HUDEP-2 (cell line): ENCODE measurements around the gene ANO6.
"Not testable (repeated sequence)": the region's sequence is repeated elsewhere in the genome, so short reads cannot be mapped to it uniquely, and the experiment has no call there.

Experiments
- DNase-seq, 76 experiments: peaks; one replicate each; lab custom pipeline; 2025; ENCODE audit not compliant: unreplicated experiment in 76 of 76; lab: John Stamatoyannopoulos, UW

Gene ANO6

GRCh38 chr12:45234139-45234865 lies 18.4 kb downstream of the ANO6 start:
- DNase-seq: no peak

GRCh38 chr12:45235087-45236025 lies 19.5 kb downstream of the ANO6 start:
- DNase-seq: no peak

DNA sequence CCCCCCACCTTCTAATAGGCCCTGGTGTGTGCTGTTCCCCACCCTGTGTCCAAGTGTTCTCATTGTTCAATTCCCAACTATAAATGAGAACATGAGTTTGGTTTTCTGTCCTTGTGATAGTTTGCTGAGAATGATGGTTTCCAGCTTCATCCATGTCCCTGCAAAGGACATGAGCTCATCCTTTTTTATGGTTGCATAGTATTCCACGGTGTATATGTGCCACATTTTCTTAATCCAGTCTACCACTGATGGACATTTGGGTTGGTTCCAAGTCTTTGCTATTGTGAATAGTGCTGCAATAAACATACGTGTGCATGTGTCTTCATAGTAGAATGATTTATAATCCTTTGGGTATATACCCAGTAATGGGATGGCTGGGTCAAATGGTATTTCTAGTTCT lies 20.5 kb downstream of the ANO6 start:
- not testable (repeated sequence) for DNase-seq

- no peak for DNase-seq
Observed at GRCh38 chr12:45242180-45242579, 26.3 kb downstream of the ANO6 start.

- no peak for DNase-seq
Observed at GRCh38 chr12:45243963-45244362, 28.1 kb downstream of the ANO6 start.

GRCh38 chr12:45244561-45245343 lies 28.9 kb downstream of the ANO6 start:
- no peak for DNase-seq

DNA sequence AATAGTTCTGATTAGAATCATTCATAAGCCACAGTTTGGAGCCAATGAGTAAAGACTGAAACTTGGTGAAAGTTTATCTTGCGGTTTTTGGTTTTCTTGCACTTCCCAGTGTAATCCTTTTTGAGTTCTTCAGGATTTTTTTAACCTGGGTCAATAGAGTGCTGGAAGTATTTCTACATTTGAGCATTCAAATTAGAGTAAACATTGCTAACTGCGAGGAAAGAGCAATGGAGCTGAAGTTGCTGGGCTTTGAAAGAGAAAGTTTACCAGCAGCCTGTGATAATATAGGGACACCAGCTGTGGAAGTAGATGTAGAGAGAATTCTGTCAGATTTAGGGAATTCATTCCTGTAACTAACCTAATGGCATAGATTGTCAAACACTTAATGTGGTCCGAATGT lies 30.3 kb downstream of the ANO6 start:
- DNase-seq: no peak

- no peak for DNase-seq
Observed at GRCh38 chr12:45247589-45247988, 31.7 kb downstream of the ANO6 start.

GRCh38 chr12:45248095-45248494 lies 32.2 kb downstream of the ANO6 start:
- DNase-seq: no peak

DNA sequence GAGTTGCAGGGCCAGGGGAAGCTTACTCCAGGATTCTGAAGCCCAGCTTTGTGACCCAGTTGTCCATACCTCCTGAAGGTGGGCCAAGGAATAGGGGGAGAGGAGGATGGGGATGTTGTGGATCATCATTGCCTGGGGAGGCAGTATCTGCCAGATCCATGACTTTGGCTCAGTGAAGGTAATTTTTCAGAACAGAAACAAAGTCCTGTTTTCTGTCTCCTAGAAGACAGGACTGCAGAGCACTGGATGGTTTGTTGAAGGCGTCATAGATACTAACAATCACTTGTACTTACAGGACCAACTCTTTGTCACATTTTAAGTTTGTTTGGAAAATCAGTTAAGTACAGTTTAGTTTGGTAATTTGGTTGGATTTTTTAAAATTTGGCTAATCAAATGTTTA lies 38.4 kb downstream of the ANO6 start:
- DNase-seq: no peak

DNA sequence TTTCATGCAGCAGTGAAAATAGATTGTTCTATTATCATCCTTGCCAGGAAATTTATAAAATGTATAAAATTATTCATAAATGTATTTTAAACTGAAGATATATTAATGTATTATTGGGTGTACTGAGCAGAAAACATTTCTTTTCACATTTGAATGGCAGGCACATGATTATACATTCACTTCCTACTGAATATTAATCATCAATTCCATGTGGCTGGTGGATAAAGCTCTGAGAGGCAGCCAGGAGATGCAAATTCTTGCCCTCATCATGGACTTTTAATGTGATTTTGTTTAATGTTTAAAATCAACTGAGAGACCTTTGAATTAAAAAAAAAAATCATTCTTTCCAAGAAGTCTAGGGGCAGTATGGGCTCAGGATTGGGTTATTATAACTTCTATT lies 40.8 kb downstream of the ANO6 start:
- no peak for DNase-seq

DNA sequence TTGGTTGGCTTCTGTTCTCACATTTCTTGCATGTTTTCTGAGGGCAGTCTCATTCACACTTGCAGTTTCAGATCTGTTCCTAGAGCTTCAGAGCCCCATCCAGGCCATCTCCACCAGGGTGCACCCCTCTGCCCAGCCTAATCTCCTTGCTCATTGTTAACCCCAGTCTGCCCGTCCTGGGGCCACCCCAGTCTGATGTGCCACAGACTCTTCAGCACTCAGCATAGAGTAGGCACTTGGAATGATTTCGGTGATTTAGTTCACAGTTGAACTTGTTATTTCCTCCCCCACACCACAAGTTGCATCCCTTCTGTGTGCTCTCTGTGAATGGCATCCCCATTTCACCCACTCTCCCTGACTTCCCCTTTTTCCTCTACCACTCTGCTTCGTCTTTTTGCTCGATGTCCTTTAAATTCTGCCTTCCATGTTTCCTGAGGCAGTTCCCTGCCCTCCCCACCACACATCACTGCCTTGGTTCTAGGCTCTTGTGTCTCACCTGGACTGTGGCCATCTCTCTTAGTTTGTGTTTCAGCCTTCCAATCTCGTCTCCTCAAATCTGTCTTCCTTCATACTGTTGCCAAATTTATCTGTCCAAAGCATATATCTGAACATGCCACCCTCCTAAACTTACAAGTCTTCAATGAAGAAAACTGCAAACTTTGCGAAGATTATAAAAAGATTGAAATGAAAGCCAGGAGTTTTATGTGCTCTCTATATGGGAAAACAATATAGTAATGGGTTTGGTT lies 41.5 kb downstream of the ANO6 start:
- peak in 1 of 76 experiments; percentile 3 for DNase-seq

- no peak for DNase-seq
Observed at GRCh38 chr12:45259675-45260074, 43.8 kb downstream of the ANO6 start.

- no peak for DNase-seq
Observed at GRCh38 chr12:45260104-45260815, 44.4 kb downstream of the ANO6 start.

DNA sequence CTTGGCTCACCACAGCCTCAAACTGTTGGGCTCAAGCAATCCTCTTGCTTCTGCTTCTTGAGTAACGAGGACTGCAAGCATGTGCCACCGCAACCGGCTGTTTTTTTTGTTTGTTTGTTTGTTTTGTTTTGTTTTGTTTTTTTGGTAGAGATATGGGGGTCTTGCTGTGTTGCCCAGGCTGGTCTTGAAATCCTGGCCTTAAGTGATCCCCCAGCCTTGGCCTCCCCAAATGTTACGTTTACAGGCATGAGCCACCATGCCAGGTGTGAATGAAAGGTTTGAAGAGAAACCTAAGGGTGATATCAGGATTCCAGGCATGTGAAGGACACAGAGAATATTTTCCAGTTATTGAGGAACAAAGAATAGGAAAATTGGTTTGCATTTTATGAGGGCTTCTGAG lies 45.0 kb downstream of the ANO6 start:
- DNase-seq: no peak

DNA sequence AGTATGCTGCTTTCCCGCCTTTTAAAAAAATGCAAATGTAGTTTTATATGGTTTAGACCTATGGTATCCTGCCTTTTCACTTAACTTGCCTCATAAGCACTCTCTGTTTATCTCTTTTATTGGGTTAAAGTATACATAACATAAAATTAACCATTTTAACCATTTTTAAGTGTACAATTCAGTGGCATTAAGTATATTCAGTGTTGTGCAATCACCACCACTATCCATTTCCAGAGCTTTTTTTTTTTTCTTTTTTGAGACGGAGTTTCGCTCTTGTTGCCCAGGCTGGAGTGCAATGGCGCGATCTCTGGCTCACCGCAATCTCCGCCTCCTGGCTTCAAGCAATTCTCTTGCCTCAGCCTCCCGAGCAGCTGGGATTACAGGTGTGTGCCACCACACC lies 46.3 kb downstream of the ANO6 start:
- not testable (repeated sequence) for DNase-seq

DNA sequence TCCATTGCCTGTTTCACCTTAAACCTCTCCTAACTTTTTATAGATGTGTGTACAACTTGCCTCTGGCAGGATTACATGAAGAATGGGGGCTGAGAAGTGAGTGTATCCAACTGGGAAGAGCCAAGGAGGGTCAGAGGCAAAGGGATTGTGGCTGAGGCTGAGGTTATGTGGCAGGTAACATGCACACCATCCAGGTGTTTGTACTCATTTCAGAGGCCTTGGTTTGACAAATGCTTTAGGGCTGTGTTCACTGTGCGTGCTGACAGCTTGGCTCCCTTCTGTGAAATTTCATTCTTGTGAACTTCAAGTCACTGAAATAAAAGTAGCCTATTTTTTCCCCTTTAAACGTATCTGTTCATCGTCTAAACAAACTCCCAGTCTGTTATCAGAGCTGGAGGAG lies 47.7 kb downstream of the ANO6 start:
- no peak for DNase-seq

DNA sequence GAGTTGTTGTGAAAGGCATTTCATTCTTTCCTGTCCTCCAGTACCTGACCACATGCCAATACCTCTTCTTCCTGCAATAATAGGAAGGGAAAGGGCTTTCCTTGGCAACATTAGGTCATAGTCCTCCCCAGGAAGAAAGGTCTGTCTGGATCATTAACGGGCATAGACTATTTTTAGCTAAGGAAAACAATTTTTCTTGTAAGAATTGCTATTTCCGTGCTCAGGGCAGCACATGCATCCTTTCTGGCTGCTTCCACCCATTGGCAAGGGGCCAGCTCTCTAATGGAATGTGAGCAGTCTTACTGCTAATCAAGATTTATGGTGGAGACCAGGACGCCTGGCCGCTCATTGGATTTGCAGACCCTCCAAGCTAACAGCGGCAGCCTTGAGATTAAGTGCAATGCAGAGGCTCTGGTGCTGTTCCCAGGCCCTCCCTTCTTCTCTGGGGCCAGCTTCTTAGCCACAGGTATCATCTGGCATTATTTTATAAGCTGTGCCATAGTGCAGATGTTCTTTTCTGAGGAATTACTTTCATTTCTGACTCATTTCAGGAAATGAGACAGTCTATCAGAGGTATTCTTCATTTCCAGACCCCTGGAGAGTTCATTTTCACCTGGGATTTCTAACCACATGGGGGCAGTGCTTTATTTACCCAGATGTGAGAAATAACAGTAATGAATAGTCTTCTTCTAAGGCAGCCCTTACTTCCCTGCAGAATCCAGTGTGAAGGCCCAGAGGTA lies 52.9 kb downstream of the ANO6 start:
- peak in 6 of 76 experiments; percentile 2 to 20 (median 4) for DNase-seq

GRCh38 chr12:45269412-45269751 lies 53.5 kb downstream of the ANO6 start:
- no peak for DNase-seq
